Caco-2 (cell line): Measurements from ENCODE around the gene WDR6. TPM values are rescaled to one million over a fixed set of nuclear protein-coding genes. Genes with fewer than 3 reads are reported as not detected.

ENCODE experiments used
- BruUV-seq: library from RNA; stranded (reverse); fragments of 400-500 nt; replicated peaks from 2 replicates; lab custom pipeline; 2021; lab: Mats Ljungman, UMichigan
- CTCF ChIA-PET: fragments of 300-600 bp; sonication (Branson Sonifier 250); formaldehyde crosslinking; loops from one replicate; lab custom pipeline; 2022; ENCODE audit warnings: antibody characterized with exemption; lab: Charles Lee
- POLR2A ChIA-PET: fragments of 300-600 bp; sonication (Branson Sonifier 250); formaldehyde crosslinking; loops from one replicate; lab custom pipeline; 2022; ENCODE audit warnings: antibody characterized with exemption; lab: Charles Lee
- DNase-seq, 2 experiments: peaks; one replicate each; pipeline versions ENCODE4 v3.0.0 to v3.0.0-alpha.2; 2020 to 2022
- H3K27me3 ChIP-seq: replicated peaks from 2 replicates; pipeline ENCODE4 v1.6.0; 2011; ENCODE audit warnings: low read length; ENCODE audit not compliant: control insufficient read depth, insufficient read depth
- H3K36me3 ChIP-seq: 2 replicates; pipeline ENCODE4 v1.5.1; 2011; ENCODE audit warnings: low read length; ENCODE audit not compliant: control insufficient read depth, insufficient read depth
- H3K4me1 ChIP-seq: fragments of 250-450 bp; sonication (Bioruptor Pico); 2 replicates; pipeline ENCODE4 v1.5.1; 2020; ENCODE audit warnings: mild to moderate bottlenecking
- H3K4me3 ChIP-seq: 2 replicates; pipeline ENCODE4 v1.5.1; 2011; ENCODE audit warnings: low read depth, mild to moderate bottlenecking, control low read depth, low read length
- H3K9me3 ChIP-seq: fragments of 250-450 bp; sonication (Bioruptor Pico); 2 replicates; pipeline ENCODE4 v1.5.1; 2020; ENCODE audit warnings: mild to moderate bottlenecking, moderate library complexity
- H3K27ac Mint-ChIP-seq: one replicate; pipeline ENCODE4 v1.8.0; 2022; ENCODE audit warnings: mixed read lengths; ENCODE audit not compliant: unreplicated experiment
- H3K27me3 Mint-ChIP-seq: one replicate; pipeline ENCODE4 v1.8.0; 2022; ENCODE audit warnings: mixed read lengths; ENCODE audit not compliant: insufficient read depth, unreplicated experiment
- H3K36me3 Mint-ChIP-seq: one replicate; pipeline ENCODE4 v1.8.0; 2022; ENCODE audit warnings: mild to moderate bottlenecking, mixed read lengths; ENCODE audit not compliant: insufficient read depth, unreplicated experiment
- H3K4me1 Mint-ChIP-seq: one replicate; pipeline ENCODE4 v1.8.0; 2022; ENCODE audit warnings: low read depth, mixed read lengths; ENCODE audit not compliant: unreplicated experiment
- H3K4me3 Mint-ChIP-seq: one replicate; pipeline ENCODE4 v1.8.0; 2022; ENCODE audit warnings: mild to moderate bottlenecking, moderate library complexity, mixed read lengths; ENCODE audit not compliant: unreplicated experiment
- H3K9me3 Mint-ChIP-seq: one replicate; pipeline ENCODE4 v1.8.0; 2022; ENCODE audit warnings: mixed read lengths; ENCODE audit not compliant: unreplicated experiment
- CTCF ChIP-seq, 2 experiments: fragments of 200-600 bp in 1 of 2; IDR thresholded peaks; 1 replicate in 1 of 2; 2 replicates in 1 of 2; pipeline versions ENCODE4 v1.5.1 to v1.8.0; 2011 to 2022; ENCODE audit warnings: antibody characterized with exemption in 1 of 2, control low read depth in 1 of 2, inconsistent platforms in 1 of 2, low read depth in 1 of 2, low read length in 1 of 2, mild to moderate bottlenecking in 1 of 2, moderate library complexity in 1 of 2; ENCODE audit not compliant: insufficient read depth in 1 of 2, severe bottlenecking in 1 of 2, unreplicated experiment in 1 of 2
- intact Hi-C: fragments of 100-400 bp; cut with micrococcal nuclease; formaldehyde crosslinking; loops from one replicate; pipeline ENCODE4 v1.10.0; 2022; ENCODE audit not compliant: unreplicated experiment
- total RNA-seq: library from RNA; stranded (reverse); gene quantifications from 2 replicates; pipeline ENCODE4 v1.2.3, GENCODE V29; 2022

Gene WDR6
- total RNA-seq, 1 experiment from 2014 or later = 184 TPM

- no peak for DNase-seq
- Mint-ChIP-seq H3K9me3 (no peaks in the 10 kb centered on the region), H3K4me1 (no peaks in the 10 kb centered on the region), H3K36me3 (peaks cover 86% of the 10 kb centered on the region), H3K27me3 (no peaks in the 10 kb centered on the region), H3K27ac (no peak overlapping the region), H3K4me3 (no peak overlapping the region)
- Histone ChIP-seq H3K4me1 (no peaks in the 10 kb centered on the region), H3K9me3 (no peaks in the 10 kb centered on the region), H3K27me3 (no peaks in the 10 kb centered on the region), H3K36me3 (peaks cover 1% of the 10 kb centered on the region; the same call in 1 of the 2 replicates), H3K4me3 (no peak overlapping the region)
- ChIA-PET CTCF (no interaction called here), POLR2A (no interaction called here)
- intact Hi-C loops = no loop called here
- no TSS peak for BruUV-seq
- TF ChIP-seq CTCF (IDR thresholded peaks at IDR 0.05; ENCODE audit: insufficient read depth in 1 of 2, low read depth in 1 of 2, low read length in 1 of 2, severe bottlenecking in 1 of 2, unreplicated experiment in 1 of 2) = no peak
These were observed 46.4 kb downstream of the WDR6 start for GRCh38 chr3:49053543-49053942.

DNA sequence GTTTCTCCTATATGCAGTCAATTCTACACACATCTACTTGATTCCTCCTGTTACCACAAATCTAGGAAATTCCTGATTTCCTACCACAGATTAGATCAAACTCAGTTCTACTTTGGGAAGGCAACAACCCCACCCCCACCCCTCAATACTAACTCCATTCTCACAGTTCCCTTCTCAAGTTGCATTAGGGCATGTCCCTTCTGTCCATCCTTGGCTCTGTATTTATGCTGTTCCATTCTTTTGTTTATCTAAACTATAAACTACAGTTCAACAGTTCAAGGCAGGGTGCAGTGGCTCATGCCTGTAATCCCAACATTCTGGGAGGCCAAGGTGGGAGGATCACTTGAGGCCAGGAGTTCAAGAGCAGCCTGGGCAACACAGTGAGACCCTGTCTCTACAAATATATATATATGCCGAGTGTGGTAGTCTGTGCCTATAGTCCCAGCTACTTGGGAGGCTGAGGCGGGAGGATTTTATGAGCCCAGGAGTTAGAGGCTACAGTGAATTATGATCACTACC lies 47.2 kb downstream of the WDR6 start:
- Histone ChIP-seq H3K4me1 (no peaks in the 10 kb centered on the region), H3K27me3 (no peaks in the 10 kb centered on the region), H3K36me3 (peaks cover 1% of the 10 kb centered on the region; the same call in 1 of the 2 replicates), H3K4me3 (no peak overlapping the region), H3K9me3 (no peaks in the 10 kb centered on the region)
- CTCF ChIA-PET = no interaction called here
- no TSS peak for BruUV-seq
- no peaks in the 10 kb centered on the region for H3K27me3 Mint-ChIP-seq
- intact Hi-C loops = no loop called here
- no peaks in the 10 kb centered on the region for H3K4me1 Mint-ChIP-seq
- no peak overlapping the region for H3K27ac Mint-ChIP-seq
- no peak for DNase-seq
- peaks cover 90% of the 10 kb centered on the region for H3K36me3 Mint-ChIP-seq
- POLR2A ChIA-PET = no interaction called here
- TF ChIP-seq CTCF (IDR thresholded peaks at IDR 0.05; ENCODE audit: insufficient read depth in 1 of 2, low read depth in 1 of 2, low read length in 1 of 2, severe bottlenecking in 1 of 2, unreplicated experiment in 1 of 2) = no peak
- H3K4me3 Mint-ChIP-seq = no peak overlapping the region
- no peaks in the 10 kb centered on the region for H3K9me3 Mint-ChIP-seq

GRCh38 chr3:49057268-49057667 lies 50.1 kb downstream of the WDR6 start:
- H3K27ac Mint-ChIP-seq = no peak overlapping the region
- TF ChIP-seq CTCF (IDR thresholded peaks at IDR 0.05; ENCODE audit: insufficient read depth in 1 of 2, low read depth in 1 of 2, low read length in 1 of 2, severe bottlenecking in 1 of 2, unreplicated experiment in 1 of 2) = no peak
- peaks cover 92% of the 10 kb centered on the region for H3K36me3 Mint-ChIP-seq
- Histone ChIP-seq H3K27me3 (no peaks in the 10 kb centered on the region), H3K4me3 (no peak overlapping the region), H3K9me3 (no peaks in the 10 kb centered on the region), H3K4me1 (no peaks in the 10 kb centered on the region), H3K36me3 (no peaks in the 10 kb centered on the region; the same call in 1 of the 2 replicates)
- H3K4me1 Mint-ChIP-seq = no peaks in the 10 kb centered on the region
- no peaks in the 10 kb centered on the region for H3K9me3 Mint-ChIP-seq
- H3K4me3 Mint-ChIP-seq = no peak overlapping the region
- BruUV-seq = TSS peak; percentile 51
- H3K27me3 Mint-ChIP-seq = no peaks in the 10 kb centered on the region
- POLR2A ChIA-PET = no interaction called here
- intact Hi-C loops = no loop called here
- no peak for DNase-seq
- CTCF ChIA-PET = no interaction called here
